Left lung (tissue), 10 donors: Measurements from ENCODE around the gene FOXP4. TPM values are rescaled to one million over a fixed set of nuclear protein-coding genes. Genes with fewer than 3 reads are reported as not detected.

ENCODE experiments used
- ATAC-seq: fragments of 200-7000 bp; cut with Tn5 transposase; one replicate; pipeline ENCODE4 v1.9.1; 2020; ENCODE audit warnings: moderate library complexity
- DNase-seq, 4 donors: peaks; one replicate each; pipeline ENCODE4 v3.0.0-alpha.2; 2013 to 2020
- H3K27ac ChIP-seq, 2 donors: fragments of 200-600 bp; sonication (generic) in 1 of 2; one replicate each; pipeline versions ENCODE4 v1.5.0 to v1.8.0; 2020 to 2021
- H3K27me3 ChIP-seq, 2 donors: fragments of 200-600 bp; sonication (generic) in 1 of 2; one replicate each; pipeline versions ENCODE4 v1.5.0 to v1.8.0; 2020 to 2021
- H3K36me3 ChIP-seq, 2 donors: fragments of 200-600 bp; sonication (generic) in 1 of 2; one replicate each; pipeline versions ENCODE4 v1.5.0 to v1.8.0; 2020 to 2021
- H3K4me1 ChIP-seq, 2 donors: fragments of 200-600 bp; one replicate each; pipeline ENCODE4 v1.8.0; 2021
- H3K4me3 ChIP-seq, 2 donors: fragments of 200-600 bp; sonication (generic) in 1 of 2; one replicate each; pipeline versions ENCODE4 v1.5.0 to v1.8.0; 2020 to 2021; ENCODE audit warnings: mild to moderate bottlenecking in 1 of 2
- H3K9me3 ChIP-seq, 2 donors: fragments of 200-600 bp; sonication (generic) in 1 of 2; one replicate each; pipeline versions ENCODE4 v1.5.0 to v1.8.0; 2020 to 2021
- CTCF ChIP-seq, 2 donors: fragments of 200-600 bp; sonication (generic) in 1 of 2; IDR thresholded peaks; one replicate each; pipeline versions ENCODE4 v1.5.0 to v1.8.0; 2021; ENCODE audit warnings: antibody characterized with exemption in 2 of 2
- intact Hi-C, 2 donors: fragments of 100-400 bp; cut with DNase I; formaldehyde crosslinking; loops; one replicate each; pipeline versions ENCODE4 v1.11.2 to v1.14.2; 2022
- polyA plus RNA-seq, 6 donors: library from polyadenylated mRNA; unstranded; fragments of 120-200 nt; gene quantifications; one replicate each; pipeline ENCODE4 v1.2.1, GENCODE V29; 2013; ENCODE audit not compliant: insufficient read length in 6 of 6
- total RNA-seq, 2 donors: library from RNA; stranded (reverse); fragmentation: NEBNext Ultra II Directional; extraction: Animal tissue kit (Norgen Biotek cat#: 25700); gene quantifications; one replicate each; pipeline ENCODE4 v1.2.1, GENCODE V29; 2021
- donor health status: DM: no; HTN: yes; CAD: no.
- donor health status: DM: no; HTN: no; CAD: no.

FOXP4 gene
- total and polyA plus RNA-seq, 8 donors: 26.9 to 77.9 (median 60.2) TPM

GRCh38 chr6:41527721-41528408 lies 18.3 kb upstream of the FOXP4 start:
- H3K36me3 ChIP-seq: no peaks in the 10 kb centered on the region
- H3K4me3 ChIP-seq: no peak overlapping the region
- TF ChIP-seq CTCF (IDR thresholded peaks at IDR 0.05): no peak
- peaks cover 0 to 52% of the 10 kb centered on the region in 2 donors for H3K27me3 ChIP-seq
- DNase-seq (peak in 1 of 4 donors; percentile 46), ATAC-seq (peak; percentile 65)
- no peak overlapping the region for H3K27ac ChIP-seq
- peaks cover 0 to 6% of the 10 kb centered on the region in 2 donors for H3K4me1 ChIP-seq
- H3K9me3 ChIP-seq: no peaks in the 10 kb centered on the region
- intact Hi-C loops: no loop called here

- TF ChIP-seq CTCF (IDR thresholded peaks at IDR 0.05): no peak
- no peak for ATAC-seq
These were observed 17.7 kb upstream of the FOXP4 start for GRCh38 chr6:41528409-41528963.

GRCh38 chr6:41529049-41529448 lies 17.1 kb upstream of the FOXP4 start:
- no peak overlapping the region for H3K4me3 ChIP-seq
- H3K27me3 ChIP-seq: peaks cover 0 to 46% of the 10 kb centered on the region in 2 donors
- DNase-seq (no peak), ATAC-seq (no peak)
- no peaks in the 10 kb centered on the region for H3K9me3 ChIP-seq
- intact Hi-C loops: no loop called here
- H3K4me1 ChIP-seq: peaks cover 0 to 6% of the 10 kb centered on the region in 2 donors
- H3K36me3 ChIP-seq: no peaks in the 10 kb centered on the region
- H3K27ac ChIP-seq: no peak overlapping the region
- TF ChIP-seq CTCF (IDR thresholded peaks at IDR 0.05): no peak

More at GRCh38 chr6:41528409-41528963, 17.7 kb upstream of the FOXP4 start:
- Histone ChIP-seq H3K4me3 (no peak overlapping the region), H3K27ac (no peak overlapping the region), H3K36me3 (no peaks in the 10 kb centered on the region), H3K27me3 (peaks cover 0 to 46% of the 10 kb centered on the region in 2 donors), H3K4me1 (peaks cover 0 to 6% of the 10 kb centered on the region in 2 donors), H3K9me3 (no peaks in the 10 kb centered on the region)
- intact Hi-C loops: no loop called here
- DNase-seq: no peak

GRCh38 chr6:41529970-41530369 lies 16.2 kb upstream of the FOXP4 start:
- no peak for ATAC-seq

More at GRCh38 chr6:41529970-41530369, 16.2 kb upstream of the FOXP4 start:
- Histone ChIP-seq H3K9me3 (no peaks in the 10 kb centered on the region), H3K27me3 (peaks cover 0 to 41% of the 10 kb centered on the region in 2 donors), H3K27ac (no peak overlapping the region), H3K4me1 (peaks cover 0 to 6% of the 10 kb centered on the region in 2 donors), H3K4me3 (no peak overlapping the region), H3K36me3 (no peaks in the 10 kb centered on the region)
- DNase-seq: no peak
- intact Hi-C loops: no loop called here
- no peak for TF ChIP-seq CTCF (IDR thresholded peaks at IDR 0.05)
